NCI-H748 treated with DMSO at 0.1 percent for 48 hours (cell line): ENCODE measurements around the gene EP400.
"Not testable (repeated sequence)": the region's sequence is repeated elsewhere in the genome, so short reads cannot be mapped to it uniquely, and the experiment has no call there.

ENCODE experiments used
- DNase-seq: peaks from one replicate; lab custom pipeline; 2025; lab: John Stamatoyannopoulos, UW

EP400 gene

DNA sequence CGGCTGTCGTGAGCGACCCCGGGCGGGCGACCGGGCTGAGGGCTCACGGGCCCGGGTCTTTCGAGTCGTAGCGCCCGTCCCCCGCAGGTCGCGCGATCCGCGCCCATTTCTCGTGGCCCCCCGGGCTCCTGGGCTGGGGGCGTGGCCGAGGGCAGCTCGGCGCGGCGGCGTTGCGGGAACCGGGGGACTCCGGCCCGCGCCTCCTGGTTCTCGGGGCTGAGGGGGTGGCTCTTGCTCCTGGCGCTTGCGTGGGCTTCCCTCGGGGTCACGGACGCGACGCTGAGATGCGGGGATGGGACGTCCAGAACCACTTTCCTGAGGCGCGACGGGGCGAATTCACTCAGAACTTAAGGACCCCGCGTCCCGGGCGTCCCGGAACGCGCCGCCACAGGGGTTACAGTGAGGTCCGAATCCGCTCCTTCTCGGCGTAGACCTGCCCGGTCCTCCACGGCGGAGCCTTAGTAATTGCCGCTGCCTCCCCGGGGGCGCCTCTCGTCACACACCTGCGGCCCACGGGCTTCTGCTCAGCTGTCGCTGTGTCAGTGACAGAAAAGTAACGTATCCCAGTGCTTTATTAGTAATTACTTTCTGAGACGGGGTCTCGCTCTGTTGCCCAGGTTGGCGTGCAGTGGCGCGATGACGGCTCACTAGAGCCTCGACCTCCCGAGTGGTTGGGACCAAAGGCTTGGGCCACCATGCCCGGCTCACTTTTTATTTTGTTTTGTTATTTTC lies 606 bp downstream of the EP400 start:
- no peak for DNase-seq

GRCh38 chr12:131953810-131954209 lies 4.1 kb downstream of the EP400 start:
- not testable (repeated sequence) for DNase-seq

- not testable (repeated sequence) for DNase-seq
Measured at GRCh38 chr12:131954460-131954859, 4.7 kb downstream of the EP400 start.

DNA sequence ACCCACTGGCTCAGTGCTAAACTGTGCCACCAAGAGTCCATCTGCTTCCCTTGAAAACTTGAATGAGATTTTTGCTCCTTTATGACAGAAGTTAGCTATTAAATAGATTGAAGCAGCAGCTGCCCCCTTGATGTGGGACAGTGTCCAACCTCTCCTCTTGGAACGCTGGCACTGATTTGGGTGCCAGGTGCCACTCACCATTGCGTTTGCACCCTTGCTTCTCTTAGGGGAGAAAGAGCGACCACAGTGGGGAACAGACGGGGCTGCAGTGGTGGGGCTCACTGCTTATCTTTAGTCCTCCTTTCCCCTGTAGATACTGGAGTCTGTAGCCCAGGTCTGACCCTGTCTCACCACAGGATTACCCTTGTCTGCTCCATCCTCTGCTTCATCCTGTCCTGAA lies 9.4 kb downstream of the EP400 start:
- no peak for DNase-seq

DNA sequence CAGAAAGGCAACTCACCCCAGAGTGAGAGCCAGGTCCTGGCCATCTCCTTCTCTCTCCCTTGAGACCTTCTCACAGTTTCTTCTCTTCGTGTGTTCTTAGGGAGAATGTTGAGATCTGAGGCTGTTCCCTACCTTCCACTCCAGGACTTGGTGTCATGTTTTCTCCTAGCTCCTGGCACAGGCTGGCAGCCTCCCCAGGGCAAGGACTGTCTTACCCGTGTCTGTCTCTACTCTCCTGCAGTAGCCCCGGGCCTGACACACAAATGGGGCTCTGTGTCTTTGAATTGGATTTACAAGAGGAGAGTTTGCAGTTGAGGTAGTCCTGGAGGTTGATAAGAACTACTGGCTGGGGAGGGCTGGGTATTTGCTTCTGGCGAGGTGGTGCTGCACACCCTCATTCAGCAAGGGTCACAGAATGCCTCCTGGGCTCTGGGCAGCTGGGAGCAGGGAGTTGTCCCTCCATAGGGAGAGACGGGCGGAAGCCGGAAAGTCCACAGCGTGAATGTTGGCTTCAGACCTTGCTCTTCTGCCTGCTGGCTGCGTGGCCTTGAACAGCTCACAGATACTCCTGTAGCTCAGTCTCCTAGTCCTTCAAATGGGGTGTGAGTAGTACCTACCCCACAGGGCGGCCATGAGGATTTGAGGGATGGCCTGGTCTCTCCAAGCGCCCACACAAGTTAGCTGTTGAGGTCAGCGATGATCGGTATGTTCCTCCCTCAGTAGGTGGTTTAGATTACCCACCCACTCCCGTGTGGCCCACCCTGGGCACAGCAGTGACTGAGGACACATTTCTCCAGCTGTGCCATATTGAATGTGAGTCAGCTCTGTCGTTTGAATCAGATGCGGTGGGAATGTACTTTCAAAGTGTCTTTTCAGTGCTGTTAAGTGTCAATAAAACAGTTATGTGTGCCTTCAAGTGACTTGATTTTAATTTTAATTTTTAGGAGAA lies 10.2 kb downstream of the EP400 start:
- no peak for DNase-seq

DNA sequence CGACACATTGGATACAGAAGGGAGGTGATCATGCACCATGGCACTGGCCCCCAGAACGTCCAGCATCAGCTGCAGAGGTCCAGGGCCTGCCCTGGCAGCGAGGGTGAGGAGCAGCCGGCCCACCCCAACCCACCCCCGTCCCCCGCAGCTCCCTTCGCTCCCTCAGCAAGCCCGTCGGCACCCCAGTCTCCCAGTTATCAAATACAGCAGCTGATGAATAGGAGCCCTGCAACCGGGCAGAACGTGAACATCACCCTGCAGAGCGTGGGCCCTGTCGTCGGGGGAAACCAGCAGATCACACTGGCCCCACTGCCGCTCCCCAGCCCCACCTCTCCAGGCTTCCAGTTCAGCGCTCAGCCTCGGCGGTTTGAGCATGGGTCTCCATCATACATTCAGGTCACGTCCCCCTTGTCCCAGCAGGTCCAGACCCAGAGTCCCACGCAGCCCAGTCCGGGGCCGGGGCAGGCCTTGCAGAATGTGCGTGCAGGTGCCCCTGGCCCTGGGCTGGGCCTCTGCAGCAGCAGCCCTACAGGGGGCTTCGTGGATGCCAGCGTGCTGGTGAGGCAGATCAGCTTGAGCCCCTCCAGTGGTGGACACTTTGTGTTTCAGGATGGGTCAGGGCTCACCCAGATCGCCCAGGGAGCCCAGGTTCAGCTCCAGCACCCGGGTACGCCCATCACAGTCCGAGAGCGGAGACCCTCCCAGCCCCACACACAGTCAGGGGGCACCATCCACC lies 11.0 kb downstream of the EP400 start:
- not testable (repeated sequence) for DNase-seq

DNA sequence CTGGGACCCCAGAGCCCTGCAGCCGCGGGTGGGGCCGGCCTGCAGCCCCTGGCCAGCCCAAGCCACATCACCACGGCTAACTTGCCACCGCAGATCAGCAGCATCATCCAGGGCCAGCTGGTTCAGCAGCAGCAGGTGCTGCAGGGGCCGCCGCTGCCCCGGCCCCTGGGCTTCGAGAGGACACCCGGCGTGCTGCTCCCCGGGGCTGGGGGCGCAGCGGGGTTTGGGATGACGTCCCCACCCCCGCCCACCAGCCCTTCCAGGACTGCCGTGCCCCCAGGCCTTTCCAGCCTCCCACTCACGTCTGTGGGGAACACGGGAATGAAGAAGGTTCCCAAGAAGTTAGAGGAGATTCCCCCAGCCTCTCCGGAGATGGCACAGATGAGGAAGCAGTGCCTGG lies 11.6 kb downstream of the EP400 start:
- DNase-seq, result not testable (repeated sequence)

- no peak for DNase-seq
Measured at GRCh38 chr12:131962069-131962468, 12.3 kb downstream of the EP400 start.

- no peak for DNase-seq
Measured at GRCh38 chr12:131963381-131963780, 13.6 kb downstream of the EP400 start.

DNA sequence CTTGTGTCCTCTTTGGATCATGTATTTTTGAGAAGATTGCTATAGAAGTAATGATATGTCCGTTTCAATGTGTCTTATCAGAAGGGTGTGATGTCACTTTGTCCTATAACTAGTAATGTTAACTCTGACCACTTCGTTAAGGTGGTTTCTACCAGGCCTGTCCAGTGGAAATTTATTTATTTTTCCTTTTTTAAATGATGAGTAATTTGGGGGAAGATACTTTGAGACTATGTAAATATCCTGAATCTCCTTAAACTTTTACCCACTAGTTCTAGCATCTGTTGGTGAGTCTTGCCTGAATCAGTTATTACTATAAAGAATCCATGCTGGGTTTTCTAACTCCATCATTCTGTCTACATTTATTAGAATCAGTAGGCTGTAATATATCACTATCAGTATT lies 15.3 kb downstream of the EP400 start:
- no peak for DNase-seq

- DNase-seq, result no peak
Measured at GRCh38 chr12:131971226-131971625, 21.5 kb downstream of the EP400 start.

DNA sequence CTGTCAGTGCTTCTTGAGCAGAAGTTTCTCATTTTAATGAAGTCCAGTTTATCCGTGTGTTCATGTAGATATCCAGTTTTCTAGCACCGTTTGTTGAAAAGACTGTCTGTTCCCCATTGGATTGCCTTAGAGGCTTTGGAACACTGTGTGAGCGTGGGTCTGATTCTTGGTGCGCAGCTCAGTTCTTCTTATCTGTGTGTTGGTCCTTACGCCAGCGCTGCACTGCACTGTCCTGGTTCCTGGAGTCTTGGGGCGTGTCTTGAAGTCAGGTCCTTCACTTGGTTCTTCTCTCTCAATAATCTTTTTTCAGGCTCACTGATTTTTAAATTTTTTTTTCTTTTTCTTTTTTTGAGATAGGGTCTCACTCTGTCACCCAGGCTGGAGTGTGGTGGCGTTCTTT lies 25.5 kb downstream of the EP400 start:
- DNase-seq, result no peak

- no peak for DNase-seq
Measured at GRCh38 chr12:131979606-131980005, 29.9 kb downstream of the EP400 start.

GRCh38 chr12:131980263-131980662 lies 30.5 kb downstream of the EP400 start:
- DNase-seq, result no peak

DNA sequence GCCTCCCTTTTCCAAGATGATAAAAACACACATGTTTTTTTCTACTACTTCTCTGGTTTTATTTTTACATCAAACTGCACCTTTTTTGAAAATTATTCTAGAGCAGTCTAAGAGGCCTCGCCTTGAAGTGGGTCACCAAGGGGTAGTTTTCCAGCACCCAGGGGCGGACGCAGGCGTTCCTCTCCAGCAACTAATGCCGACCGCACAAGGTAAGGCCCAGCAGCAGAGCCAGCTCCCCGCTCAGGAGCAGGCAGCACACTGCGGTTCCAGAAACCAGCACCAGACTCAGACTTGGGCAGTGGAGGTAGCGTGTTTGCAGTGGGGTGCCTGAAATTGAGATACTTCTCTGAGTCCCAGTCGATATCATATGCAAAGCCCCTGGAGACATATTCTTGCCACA lies 31.6 kb downstream of the EP400 start:
- no peak for DNase-seq

- no peak for DNase-seq
Measured at GRCh38 chr12:131982041-131982440, 32.3 kb downstream of the EP400 start.

- DNase-seq, result no peak
Measured at GRCh38 chr12:131983026-131983425, 33.3 kb downstream of the EP400 start.

DNA sequence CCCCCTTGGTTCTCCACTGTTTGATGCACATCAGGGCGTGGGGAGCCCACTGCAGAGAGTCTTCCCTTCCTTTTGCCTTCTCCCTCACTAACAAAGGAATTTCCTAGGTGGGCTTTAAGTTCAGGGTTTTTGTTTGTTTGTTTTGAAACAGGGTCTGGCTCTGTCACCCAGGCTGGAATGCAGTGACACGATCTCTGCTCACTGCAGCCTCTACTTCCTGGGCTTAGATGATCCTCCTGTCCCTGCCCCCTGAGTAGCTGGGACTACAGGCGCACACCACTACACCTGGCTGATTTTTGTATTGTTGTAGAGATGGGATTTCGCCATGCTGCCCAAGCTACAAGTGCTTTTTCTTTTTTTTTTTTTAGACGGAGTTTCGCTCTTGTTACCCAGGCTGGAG lies 33.8 kb downstream of the EP400 start:
- DNase-seq, result no peak

GRCh38 chr12:131984334-131984733 lies 34.6 kb downstream of the EP400 start:
- DNase-seq, result no peak

GRCh38 chr12:131985510-131985875 lies 35.8 kb downstream of the EP400 start:
- DNase-seq, result not testable (repeated sequence)

GRCh38 chr12:131986361-131986760 lies 36.6 kb downstream of the EP400 start:
- DNase-seq, result no peak

- no peak for DNase-seq
Measured at GRCh38 chr12:131986910-131987309, 37.2 kb downstream of the EP400 start.

- no peak for DNase-seq
Measured at GRCh38 chr12:131987552-131987951, 37.8 kb downstream of the EP400 start.
